Stomach (tissue), 4 donors: ENCODE measurements around the gene PTPRM.

ENCODE experiments used
- POLR2A ChIP-seq, 4 donors: fragments of 450-650 bp; IDR thresholded peaks; one replicate each; pipeline ENCODE4 v1.6.1; 2016; ENCODE audit warnings: antibody characterized with exemption in 4 of 4, control low read depth in 2 of 4, mild to moderate bottlenecking in 1 of 4, moderate library complexity in 1 of 4
- TF ChIP-seq, protein P1 (sequence below), 7 experiments: fragments of 450-650 bp in 4 of 7; fragments of 200-600 bp in 3 of 7; sonication (generic) in 3 of 7; IDR thresholded peaks; one replicate each; pipeline ENCODE4 v1.5.1; 2016 to 2019; ENCODE audit warnings: antibody characterized with exemption in 7 of 7, control low read depth in 2 of 7, mild to moderate bottlenecking in 1 of 7

DNA sequence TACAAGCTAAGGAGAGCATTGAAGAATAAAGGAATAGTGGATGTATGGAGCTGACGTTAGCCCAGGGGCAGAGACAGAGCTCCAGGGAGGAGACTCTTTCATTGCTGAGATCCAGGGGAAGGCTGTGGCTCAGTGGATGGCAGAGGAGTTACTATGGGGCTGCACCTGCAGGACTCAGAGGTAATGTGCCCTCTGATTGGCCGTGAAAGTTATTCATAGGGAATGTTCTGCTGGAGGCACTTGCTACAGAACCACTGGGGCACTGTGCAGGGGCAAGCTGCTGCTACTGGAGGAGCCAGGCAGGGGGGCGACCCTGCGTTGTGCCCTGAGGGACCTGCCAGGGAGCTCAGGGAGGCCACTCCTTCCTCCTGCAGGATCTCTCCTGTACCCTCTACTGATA is 199.2 kb downstream of the PTPRM start:
- TF ChIP-seq, protein P1, sequence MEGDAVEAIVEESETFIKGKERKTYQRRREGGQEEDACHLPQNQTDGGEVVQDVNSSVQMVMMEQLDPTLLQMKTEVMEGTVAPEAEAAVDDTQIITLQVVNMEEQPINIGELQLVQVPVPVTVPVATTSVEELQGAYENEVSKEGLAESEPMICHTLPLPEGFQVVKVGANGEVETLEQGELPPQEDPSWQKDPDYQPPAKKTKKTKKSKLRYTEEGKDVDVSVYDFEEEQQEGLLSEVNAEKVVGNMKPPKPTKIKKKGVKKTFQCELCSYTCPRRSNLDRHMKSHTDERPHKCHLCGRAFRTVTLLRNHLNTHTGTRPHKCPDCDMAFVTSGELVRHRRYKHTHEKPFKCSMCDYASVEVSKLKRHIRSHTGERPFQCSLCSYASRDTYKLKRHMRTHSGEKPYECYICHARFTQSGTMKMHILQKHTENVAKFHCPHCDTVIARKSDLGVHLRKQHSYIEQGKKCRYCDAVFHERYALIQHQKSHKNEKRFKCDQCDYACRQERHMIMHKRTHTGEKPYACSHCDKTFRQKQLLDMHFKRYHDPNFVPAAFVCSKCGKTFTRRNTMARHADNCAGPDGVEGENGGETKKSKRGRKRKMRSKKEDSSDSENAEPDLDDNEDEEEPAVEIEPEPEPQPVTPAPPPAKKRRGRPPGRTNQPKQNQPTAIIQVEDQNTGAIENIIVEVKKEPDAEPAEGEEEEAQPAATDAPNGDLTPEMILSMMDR (IDR thresholded peaks at IDR 0.05), result no peak
- no peak for TF ChIP-seq POLR2A (IDR thresholded peaks at IDR 0.05)
